Type B pancreatic cell (in vitro differentiated cells): ENCODE results near the gene TIAL1. TPM values are rescaled to one million over a fixed set of nuclear protein-coding genes. Genes with fewer than 3 reads are reported as not detected.

Experiments used
- DNase-seq: peaks from one replicate; pipeline ENCODE4 v3.0.0; 2021; ENCODE audit warnings: mixed read lengths; ENCODE audit not compliant: unreplicated experiment; ENCODE audit errors: extremely low spot score
- H3K27ac Mint-ChIP-seq: 2 replicates; pipeline ENCODE4 v1.8.0; 2021; ENCODE audit warnings: mild to moderate bottlenecking, mixed read lengths
- H3K27me3 Mint-ChIP-seq: 2 replicates; pipeline ENCODE4 v1.8.0; 2021; ENCODE audit warnings: mixed read lengths
- H3K36me3 Mint-ChIP-seq: 2 replicates; pipeline ENCODE4 v1.8.0; 2021; ENCODE audit warnings: mixed read lengths
- H3K4me1 Mint-ChIP-seq: one replicate; pipeline ENCODE4 v1.8.0; 2021; ENCODE audit warnings: mixed read lengths; ENCODE audit not compliant: unreplicated experiment
- H3K4me3 Mint-ChIP-seq: 2 replicates; pipeline ENCODE4 v1.8.0; 2021; ENCODE audit warnings: mild to moderate bottlenecking, mixed read lengths
- H3K9me3 Mint-ChIP-seq: 2 replicates; pipeline ENCODE4 v1.8.0; 2021; ENCODE audit warnings: mixed read lengths
- CTCF ChIP-seq: fragments of 200-600 bp; sonication (generic); conservative IDR thresholded peaks from 2 replicates; pipeline ENCODE4 v1.5.0; 2021; ENCODE audit warnings: antibody characterized with exemption, mild to moderate bottlenecking
- total RNA-seq: library from RNA; stranded (reverse); gene quantifications from 2 replicates; pipeline ENCODE4 v1.2.1, GENCODE V29; 2021; ENCODE audit warnings: low replicate concordance

The TIAL1 gene
- total RNA-seq, 1 donor from 2014 or later: 153 TPM

GRCh38 chr10:119598397-119598796 lies 1.6 kb upstream of the TIAL1 start:
- Mint-ChIP-seq H3K9me3 (no peaks in the 10 kb centered on the region), H3K4me3 (peak overlapping the region; percentile 32), H3K27ac (no peak overlapping the region), H3K36me3 (peaks cover 6% of the 10 kb centered on the region), H3K4me1 (peaks cover 22% of the 10 kb centered on the region), H3K27me3 (peaks cover 3% of the 10 kb centered on the region)
- no peak for DNase-seq
- no peak for TF ChIP-seq CTCF

GRCh38 chr10:119597405-119598186 lies 832 bp upstream of the TIAL1 start:
- Mint-ChIP-seq H3K36me3 (peaks cover 6% of the 10 kb centered on the region), H3K9me3 (no peaks in the 10 kb centered on the region), H3K4me1 (peaks cover 30% of the 10 kb centered on the region), H3K27me3 (no peaks in the 10 kb centered on the region), H3K27ac (peak overlapping the region; percentile 97), H3K4me3 (peak overlapping the region; percentile 92)
- TF ChIP-seq CTCF: no peak
- no peak for DNase-seq

GRCh38 chr10:119595676-119596515 lies 868 bp downstream of the TIAL1 start:
- H3K27ac Mint-ChIP-seq: peak overlapping the region; percentile 91
- H3K27me3 Mint-ChIP-seq: no peaks in the 10 kb centered on the region
- H3K9me3 Mint-ChIP-seq: no peaks in the 10 kb centered on the region
- peaks cover 6% of the 10 kb centered on the region for H3K36me3 Mint-ChIP-seq
- DNase-seq: no peak
- TF ChIP-seq CTCF: no peak
- peaks cover 33% of the 10 kb centered on the region for H3K4me1 Mint-ChIP-seq
- peak overlapping the region; percentile 92 for H3K4me3 Mint-ChIP-seq

GRCh38 chr10:119595134-119595675 lies 1.6 kb downstream of the TIAL1 start:
- Mint-ChIP-seq H3K27me3 (no peaks in the 10 kb centered on the region), H3K4me1 (peaks cover 33% of the 10 kb centered on the region), H3K27ac (peak overlapping the region; percentile 91), H3K4me3 (peak overlapping the region; percentile 92), H3K9me3 (no peaks in the 10 kb centered on the region), H3K36me3 (peaks cover 6% of the 10 kb centered on the region)
- TF ChIP-seq CTCF: no peak
- DNase-seq: no peak

- Mint-ChIP-seq H3K36me3 (peaks cover 4% of the 10 kb centered on the region), H3K9me3 (no peaks in the 10 kb centered on the region), H3K27ac (no peak overlapping the region), H3K4me1 (peaks cover 8% of the 10 kb centered on the region), H3K4me3 (no peak overlapping the region), H3K27me3 (no peaks in the 10 kb centered on the region)
- no peak for DNase-seq
- no peak for TF ChIP-seq CTCF
Measured at GRCh38 chr10:119588071-119588470, 8.7 kb downstream of the TIAL1 start.
